Stimulated activated CD4-positive, alpha-beta T cell treated with anti-CD3 and anti-CD28 coated beads, Interleukin-1b, Interleukin-23, amount 100 ng/mL, for 48 hours (primary cell): ENCODE results near the gene ORM2.

Source experiments
- DNase-seq: peaks from one replicate; pipeline ENCODE4 v3.0.0-alpha.2; 2020

ORM2 gene

DNA sequence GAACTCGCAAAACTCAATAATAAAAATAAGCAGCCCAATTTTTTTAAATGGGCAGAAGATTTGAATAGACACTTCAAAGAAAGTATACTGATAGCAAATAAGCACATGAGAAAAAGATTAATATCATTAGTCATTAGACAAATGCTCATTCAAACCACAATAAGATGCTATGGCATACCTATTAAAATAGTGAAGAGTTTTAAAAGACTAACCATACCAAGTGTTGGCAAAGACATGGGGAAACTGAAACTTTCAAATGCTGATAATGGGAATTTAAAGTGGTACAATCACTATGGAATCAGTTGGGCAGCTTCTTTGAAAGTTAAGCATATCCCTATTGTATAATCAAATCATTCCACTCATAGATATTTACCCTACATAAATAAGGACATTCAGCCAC, 33.3 kb upstream of the ORM2 start:
- DNase-seq, result no peak

DNA sequence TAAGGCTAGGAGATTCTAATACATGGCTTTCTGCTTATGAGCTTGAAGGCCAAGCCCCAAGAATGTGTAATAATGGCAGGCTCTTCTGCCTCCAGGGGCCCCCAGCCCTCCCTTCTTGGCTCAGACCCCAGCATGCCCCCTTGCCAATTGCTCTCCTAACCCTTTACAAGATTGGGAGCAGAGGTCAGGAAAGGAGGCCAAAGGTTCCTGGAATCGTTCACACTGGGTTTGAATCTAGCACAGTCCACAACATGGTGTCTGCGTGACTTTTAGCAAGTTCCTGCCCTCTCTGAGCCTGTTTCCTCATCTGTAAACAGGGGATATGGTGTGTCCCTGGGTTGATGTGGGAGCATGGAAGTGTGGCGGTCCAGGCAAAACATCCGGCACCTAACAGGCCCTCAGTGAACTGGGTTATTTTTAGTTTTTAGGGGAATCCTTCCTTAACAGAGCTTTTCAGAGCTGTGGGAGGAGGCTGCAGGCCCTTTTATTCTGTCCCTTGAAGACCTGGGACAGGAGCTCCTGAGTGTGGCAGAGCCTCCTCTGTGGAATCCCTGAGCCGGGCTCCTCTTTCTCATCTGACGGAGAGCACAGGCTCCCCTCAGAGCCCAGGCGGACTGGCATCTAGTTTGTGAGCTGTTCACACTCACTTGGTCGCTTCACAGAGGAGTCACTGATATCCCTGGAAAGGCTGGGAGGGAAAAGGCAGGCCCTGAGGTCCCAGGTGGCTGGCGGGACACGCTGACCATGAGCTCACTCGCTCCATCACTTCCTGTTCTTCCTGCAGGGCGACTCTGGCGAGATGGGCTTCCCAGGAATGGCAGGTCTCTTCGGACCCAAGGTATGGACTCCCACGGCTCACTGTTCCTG, 30.1 kb upstream of the ORM2 start:
- DNase-seq, result no peak

DNA sequence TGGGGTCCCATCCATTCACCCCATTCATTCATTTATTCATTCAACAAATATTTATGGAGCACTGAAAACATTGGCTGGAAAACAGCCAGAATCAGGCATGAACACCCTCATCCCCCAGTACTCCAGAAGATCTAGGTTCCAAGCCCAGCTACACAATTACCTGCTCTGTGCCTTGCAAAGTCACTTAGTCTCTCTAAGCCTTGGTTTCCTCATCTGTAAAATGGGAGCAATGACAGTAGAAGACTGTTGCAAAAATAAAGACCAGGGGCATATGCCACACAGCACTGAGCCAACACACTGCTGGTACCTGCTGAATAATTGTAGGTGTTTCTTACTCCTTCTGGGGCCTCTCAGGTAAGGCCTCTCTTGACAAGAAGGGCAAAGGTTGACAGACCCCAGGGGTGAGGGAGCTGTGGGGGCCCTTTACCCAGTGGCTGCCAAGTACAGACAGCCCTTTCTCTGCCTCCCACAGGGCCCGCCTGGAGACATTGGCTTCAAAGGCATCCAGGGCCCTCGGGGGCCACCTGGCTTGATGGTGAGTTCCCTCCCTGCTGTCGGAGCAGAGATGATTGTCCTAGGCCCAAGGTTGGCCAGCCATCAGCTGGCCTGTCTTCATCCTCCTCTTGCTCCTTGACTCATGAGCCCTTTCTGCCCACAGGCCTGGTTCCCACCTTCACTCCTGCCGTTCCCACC, 29.4 kb upstream of the ORM2 start:
- no peak for DNase-seq

DNA sequence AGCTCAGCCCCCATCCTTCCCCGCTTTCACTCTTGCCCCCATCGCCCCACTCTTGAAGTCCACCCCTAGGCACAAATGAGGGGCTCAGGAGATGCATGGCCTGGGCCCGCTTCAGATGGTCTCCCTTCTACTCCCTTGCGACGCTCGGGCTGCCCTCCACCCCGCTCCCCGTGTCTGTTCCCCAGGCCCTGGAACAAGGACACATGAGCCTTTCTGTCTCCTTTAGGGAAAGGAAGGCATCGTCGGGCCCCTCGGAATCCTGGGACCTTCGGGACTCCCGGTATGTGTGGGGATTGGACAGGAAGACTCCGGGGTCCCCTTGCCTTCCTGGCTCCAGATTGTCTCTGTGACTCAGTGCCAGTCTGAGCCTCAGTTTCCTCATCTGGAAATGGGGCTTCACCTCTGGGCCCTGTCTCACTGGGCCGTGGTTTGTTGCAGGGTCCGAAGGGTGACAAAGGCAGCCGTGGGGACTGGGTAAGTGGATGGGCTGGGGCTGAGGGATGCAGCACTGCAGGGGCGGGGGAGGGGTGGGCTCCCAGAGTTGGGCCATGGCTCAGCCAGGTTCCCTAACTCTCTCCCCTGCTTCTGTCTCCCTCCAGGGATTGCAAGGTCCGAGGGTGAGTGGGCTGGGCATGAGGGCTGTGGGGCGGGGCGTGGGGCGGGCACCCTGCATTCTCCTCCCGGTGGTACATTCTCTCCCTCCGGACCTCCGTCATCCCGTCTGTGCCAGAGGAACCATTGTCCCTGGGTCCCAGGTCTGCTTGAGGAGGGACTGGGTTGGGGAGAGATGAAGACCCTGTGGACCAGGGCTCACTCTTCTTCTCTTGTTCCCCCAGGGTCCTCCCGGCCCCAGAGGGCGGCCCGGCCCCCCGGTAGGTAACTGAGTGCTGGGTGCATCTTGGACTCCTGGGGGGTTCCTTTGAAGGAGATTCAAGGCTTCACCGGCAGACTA, 28.5 kb upstream of the ORM2 start:
- DNase-seq, result no peak

DNA sequence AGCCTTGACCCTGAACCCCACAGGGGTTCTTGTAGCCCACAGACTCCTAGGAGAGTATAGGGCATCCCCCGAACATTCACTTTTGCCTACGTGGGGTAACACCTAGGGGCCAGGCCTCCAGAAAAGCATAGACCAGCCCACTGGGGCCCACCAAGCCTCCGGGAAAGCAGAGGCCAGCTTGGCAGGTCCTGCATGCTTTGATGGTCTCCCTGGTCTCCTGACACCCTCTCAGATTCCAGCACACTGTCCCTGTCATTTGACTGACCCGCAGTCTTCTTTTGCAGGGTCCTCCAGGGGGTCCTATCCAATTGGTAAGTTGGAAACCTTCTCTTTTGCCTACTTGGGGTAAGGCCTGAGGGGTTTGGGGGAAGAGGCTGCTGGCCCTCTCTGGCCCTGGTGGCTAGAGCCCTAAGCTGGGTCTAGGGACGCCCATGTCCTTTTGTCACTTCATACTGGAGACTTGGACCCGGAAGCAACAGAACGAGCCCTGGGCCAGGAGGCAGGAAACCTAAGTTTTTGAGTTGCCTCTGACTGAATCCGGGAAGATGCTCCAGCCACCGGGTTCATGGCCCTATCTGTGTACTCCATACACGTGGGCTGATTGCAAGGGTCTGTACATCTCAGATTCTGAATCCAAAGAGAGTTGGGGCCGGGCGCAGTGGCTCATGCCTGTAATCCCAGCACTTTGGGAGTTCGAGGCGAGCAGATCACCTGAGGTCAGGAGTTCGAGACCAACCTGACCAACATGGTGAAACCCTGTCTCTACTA, 27.7 kb upstream of the ORM2 start:
- no peak for DNase-seq

DNA sequence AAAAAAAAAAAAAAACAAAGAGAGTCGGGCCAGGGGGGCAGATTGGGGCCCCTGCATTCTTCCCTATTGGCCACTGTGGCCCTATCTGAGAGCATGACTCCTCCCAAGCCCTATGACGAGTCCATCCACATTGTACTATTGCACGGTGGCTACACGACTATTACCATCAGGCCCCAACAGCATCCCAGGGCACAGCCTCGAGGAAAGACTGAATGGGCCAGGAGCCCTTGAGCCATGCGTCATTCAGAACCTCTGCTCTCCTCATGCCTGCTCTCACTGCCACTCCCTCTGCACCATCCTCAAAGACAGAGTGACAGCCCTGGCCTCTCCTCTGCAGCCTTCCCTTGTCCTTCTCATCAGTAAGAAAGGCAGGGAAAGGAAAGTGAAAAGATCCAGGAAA, 26.9 kb upstream of the ORM2 start:
- no peak for DNase-seq

DNA sequence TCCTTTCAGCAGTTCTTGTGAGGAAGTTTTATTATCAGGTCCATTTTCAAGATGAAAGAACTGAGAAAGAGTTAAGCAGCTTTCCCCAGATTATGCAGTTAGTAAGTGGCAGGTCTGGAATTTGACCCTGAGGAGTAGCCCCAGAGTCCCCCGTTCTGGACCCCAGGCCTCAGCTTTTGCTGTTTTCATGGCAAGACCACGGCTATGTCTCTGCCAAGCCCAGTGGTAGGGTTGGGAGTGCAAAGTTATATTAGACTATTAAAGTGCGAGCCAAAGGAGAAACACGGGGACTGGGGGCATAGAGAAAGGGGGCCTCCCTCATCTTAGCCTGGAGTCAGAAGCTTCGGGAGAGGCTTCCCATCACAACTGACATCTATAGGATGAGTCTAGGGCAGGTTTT, 26.1 kb upstream of the ORM2 start:
- no peak for DNase-seq

DNA sequence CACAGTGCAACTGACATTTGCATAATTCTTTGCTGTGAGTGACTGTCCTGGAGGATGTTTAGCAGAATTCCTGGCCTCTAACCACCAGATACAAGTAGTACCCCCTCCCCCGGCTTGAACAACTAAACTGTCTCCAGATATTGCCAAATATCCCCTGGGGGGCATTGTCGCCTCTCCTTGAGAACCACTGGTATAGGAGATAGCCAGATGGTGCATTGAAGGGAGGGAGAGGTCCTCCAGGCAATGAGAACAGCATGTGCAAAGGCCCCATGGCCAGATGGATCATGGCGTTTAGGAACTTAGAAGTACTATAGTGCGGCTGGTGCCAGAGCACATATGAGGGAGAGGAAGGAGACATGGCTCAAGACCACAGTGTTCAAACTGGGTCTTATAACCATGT, 25.7 kb upstream of the ORM2 start:
- DNase-seq, result no peak

DNA sequence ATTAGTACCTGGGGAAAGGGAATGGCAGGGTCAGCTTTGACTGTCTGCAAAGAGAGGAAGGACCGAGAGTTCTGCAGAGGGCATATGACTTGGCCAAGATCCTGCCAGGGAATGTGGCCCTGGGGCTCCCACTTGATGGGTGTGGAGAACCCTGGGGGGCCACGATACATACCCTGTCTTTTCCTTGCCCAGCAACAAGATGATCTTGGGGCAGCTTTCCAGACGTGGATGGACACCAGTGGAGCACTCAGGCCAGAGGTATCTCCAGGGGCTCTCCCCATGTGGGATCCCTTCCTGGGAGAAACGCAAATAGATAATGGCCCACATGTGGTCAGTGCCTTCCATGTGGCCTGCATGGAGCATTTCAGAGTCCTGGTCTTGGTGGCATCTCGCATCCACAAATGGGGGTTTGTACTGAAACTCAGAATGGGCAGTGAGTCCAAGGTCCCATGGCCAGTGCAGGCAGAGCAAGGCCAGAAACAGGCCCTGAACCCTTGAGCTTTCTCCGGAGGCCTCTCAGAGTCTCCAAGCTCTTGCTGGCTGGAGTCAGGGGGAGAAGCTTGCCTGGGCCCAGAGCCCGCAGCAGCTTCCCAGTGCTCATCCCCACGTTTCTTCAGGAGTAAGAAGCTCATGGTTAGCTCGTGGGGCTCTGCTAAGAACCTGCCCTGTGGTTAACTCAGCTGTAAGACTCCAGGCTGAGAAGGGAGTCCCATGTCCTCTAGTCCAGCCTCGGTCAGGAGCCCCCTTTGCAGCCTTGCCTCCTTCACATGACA, 25.1 kb upstream of the ORM2 start:
- no peak for DNase-seq

DNA sequence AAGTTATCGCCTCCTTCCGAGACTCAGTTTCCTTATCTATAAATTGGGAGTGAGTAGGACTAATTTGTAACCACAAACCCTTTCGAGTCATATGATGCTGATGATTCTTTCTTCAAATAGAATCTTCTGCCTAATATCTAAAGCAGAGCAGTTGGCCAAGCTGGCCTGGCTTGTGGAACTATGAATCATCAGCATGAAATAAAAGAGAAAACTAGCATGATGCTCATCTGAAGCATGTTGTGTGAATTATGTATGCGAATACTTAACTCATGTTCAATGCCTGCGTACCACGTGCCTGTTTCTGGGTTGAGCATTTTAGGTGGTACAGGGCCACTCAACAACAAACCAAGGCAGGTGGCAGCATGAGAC, 21.8 kb upstream of the ORM2 start:
- DNase-seq, result no peak

DNA sequence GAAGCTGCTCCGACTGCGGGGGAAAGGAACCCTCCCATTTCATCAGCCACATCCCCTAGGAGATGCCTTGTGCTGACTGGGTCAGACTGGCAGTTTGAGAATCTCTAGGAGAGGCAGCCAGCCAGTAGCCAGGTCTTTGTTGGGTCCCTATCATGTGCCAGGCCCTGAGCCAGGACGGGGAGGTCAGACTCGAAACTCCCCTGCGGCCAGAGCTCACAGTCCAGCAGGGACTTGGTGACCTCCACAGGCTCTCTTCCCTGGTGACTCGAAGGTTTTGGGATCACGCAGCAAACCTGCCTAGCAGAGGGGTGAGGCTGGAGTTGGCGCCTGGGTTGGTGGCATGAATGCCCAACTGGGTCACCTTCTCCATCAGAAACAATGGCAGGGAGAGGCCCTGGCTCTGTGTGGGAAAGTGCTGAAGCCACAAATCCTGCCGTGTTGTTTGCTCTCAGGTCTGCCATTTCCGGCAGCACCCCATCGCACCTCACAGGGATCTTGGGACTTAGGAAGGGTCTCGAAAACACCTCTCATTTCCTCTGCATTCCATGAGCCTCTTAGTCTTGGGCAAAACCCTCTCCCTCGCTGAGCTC, 21.2 kb upstream of the ORM2 start:
- no peak for DNase-seq

DNA sequence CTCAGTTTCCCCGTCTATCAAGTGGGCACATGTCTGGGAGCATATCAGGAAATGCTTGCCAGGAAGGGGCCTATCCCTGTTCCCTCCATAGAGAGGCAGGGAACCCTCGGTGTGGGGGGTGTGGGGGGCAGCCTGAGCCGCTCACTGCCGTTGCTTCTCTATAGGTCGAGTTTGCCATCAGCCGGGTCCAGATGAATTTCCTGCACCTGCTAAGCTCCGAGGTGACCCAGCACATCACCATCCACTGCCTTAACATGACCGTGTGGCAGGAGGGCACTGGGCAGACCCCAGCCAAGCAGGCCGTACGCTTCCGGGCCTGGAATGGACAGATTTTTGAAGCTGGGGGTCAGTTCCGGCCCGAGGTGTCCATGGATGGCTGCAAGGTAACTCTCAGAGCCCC, 20.6 kb upstream of the ORM2 start:
- DNase-seq, result no peak

DNA sequence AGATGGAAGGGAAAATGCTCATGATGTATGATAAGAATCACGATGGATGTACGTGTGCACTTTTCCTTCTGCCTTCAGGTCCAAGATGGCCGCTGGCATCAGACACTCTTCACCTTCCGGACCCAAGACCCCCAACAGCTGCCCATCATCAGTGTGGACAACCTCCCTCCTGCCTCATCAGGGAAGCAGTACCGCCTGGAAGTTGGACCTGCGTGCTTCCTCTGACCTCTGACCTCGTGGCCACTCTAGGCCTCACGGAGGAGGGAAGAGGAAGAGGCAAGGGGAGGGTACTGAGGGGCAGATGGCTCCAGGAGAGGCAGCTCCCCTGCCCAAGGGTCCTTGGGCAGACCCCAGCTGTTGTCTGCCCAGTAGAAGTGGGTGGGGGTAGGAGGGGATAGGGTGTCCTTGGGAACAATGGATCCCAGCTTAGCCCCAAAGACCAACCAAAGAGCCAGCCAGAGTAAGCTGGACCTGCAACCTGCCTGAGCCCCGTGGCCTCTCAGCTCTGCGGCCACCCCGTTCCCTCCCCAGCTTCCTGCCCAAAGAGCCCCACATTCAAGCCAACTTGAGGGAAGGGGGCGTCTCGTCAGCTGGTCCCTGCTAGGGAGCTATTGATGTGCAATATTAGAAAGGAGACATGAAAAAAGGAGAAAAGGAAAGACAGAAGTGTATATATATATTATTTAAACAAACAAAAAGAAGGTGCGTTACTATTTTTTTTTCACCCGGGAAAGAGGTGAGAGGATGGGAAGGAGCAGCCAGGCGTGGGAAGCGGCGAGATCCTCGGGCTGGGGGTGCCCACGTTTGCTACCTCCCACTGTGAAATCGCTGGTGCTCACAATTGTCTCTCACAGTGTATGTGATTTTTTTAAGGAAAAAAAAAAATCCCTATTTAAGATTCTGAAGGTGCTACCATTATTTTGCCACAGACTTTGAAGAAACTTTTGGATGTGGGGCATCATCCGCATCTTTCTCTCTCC, 18.9 kb upstream of the ORM2 start:
- DNase-seq, result no peak

DNA sequence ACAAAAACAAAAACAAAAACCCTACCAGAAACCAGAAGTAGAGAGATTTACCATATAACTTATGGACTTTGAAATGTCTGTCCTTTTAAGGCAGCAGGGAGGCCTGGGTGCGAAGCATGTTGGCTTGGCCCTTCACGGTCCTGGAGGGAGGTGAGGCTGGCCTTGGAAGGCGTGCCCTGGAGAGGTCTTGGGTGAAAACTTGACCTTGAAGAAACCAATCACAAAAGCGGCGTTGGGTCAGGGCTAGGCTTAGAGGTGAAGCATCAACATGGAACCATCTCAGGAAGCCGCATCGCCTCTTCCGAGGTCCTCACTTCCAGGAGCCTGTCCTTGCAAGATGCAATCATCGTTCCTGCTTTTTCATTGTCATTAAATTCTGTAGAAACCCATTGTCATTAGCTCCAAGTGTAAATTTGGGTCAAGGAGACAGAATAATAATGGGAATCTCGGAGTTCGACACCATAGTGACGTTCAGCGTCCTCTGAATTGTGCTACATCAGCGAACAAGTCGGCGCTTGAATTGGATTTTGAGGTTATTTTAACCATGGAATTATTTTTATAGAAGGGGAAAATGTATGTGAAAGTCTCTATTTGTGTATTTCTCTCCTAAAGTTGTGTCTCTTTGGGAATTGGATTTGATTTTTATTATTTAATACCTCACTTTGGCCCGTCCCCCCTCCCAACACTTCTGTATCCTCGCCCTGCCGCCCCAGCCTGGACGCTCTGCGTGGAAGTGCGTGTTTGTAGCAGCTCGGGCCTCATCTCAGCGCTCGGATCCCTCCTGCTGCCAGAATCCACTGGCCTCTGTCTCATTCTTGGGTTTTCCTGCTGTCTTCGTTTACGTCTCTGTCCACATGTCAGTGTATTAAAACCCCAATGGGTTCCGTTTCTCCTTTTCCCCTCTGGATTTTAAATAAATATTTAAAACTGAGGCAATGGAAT, 17.8 kb upstream of the ORM2 start:
- DNase-seq, result no peak

DNA sequence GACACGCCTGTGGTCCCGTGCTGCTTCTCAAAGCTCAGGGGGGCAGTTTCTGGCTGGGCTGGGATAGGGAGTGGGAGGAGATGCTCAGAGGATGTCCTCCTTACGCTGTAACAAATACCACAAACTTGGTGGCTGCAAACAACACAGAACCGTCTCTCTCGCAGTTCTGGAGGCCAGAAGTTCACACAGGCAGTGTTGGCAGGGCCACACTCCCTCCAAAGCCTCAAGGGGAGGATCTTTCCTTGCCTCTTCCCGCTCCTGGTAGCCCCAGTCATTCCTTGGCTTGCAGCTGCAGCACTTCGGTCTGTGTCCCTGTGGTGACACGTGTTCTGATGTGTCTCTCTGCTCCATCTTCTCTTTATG, 17.2 kb upstream of the ORM2 start:
- no peak for DNase-seq

DNA sequence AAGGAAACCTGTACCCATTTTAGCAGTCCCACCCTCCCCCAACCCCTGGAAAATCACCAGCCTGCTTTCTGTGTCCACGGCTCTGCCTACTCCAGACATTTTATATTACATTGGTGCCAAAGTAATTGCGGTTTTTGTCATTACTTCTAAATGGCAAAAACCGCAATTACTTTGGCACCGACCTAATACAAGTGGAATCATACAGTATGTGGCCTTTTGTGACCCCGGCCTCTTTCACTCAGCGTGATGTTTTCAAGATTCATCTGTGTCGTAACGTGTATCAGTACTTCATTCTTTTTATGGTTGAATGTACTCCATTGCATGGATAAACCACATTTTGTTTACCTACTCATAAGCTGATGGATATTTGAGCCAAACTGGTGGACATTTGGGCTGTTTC, 16.5 kb upstream of the ORM2 start:
- no peak for DNase-seq

DNA sequence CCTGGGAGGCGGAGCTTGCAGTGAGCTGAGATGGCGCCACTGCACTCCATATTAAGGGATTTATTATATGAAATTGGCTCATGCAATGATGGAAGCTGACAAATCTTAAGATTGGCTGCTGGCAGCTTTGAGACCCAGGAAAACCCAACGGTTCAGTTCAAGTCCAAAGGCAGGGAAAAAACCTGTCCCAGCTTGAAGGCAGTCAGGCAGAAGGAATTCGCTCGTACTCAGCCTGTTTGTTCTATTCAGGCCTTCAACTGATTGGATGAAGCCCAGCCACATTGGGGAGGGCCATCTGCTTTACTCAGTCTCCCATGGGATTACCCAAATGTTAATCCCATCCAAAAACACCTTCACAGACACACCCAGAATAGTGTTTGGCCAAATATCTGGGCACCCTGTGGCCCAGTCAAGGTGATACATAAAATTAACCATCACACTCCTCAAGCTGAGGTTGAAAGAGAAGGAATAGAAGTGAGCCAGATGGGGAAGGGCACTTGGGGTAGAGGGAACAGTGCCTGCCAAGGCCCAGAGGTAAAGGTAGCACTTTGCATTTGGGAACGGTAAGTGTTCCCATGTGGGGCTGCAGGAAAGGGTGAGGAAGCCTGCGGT, 15.3 kb upstream of the ORM2 start:
- no peak for DNase-seq

DNA sequence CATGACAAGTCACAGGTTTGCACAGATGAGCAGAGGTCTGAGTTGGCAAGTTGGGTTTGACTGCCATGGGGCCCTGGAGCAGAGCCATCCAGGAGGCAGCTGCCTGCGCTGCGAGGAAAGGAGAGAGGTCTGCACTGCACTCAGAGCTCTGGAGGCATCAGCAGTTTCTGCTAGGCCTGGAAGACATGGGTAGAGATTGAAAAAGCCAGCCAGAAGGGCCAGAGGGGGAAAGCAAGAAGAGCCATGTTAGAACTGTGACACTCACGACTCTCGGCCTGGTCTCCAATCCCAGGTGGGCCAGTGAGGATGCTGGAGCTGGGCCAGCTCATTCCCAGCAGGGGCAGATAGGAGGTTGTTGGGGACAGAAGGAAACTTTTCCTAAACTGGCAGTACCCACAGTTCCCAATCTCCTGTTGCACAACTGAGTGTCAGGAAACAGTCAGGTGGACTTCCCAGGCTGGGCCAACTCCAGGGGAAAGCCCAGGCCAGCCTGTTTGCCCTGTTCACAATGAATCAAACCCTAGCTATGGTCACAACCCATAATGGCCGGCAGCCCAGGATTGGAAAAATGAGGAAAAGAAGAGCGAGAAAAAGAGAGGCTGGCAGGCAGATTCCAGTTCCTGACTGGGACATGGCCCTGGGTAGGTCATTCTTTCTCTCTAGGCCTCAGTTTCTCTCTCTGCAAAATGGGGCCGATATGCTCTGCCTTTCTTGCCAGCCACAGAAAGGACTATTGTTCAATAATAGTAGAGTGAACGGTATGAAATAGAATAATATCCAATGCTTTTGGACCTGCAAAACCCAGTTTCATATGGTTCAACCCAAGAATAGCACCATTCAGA, 14.6 kb upstream of the ORM2 start:
- DNase-seq, result no peak
